ENCODE data around the gene DDA1. TPM values are rescaled to one million over a fixed set of nuclear protein-coding genes. Genes with fewer than 3 reads are reported as not detected.

Gene DDA1
- total RNA-seq, 4 donors from 2014 or later, result 4.6 to 23.5 (median 9.5) TPM

DNA sequence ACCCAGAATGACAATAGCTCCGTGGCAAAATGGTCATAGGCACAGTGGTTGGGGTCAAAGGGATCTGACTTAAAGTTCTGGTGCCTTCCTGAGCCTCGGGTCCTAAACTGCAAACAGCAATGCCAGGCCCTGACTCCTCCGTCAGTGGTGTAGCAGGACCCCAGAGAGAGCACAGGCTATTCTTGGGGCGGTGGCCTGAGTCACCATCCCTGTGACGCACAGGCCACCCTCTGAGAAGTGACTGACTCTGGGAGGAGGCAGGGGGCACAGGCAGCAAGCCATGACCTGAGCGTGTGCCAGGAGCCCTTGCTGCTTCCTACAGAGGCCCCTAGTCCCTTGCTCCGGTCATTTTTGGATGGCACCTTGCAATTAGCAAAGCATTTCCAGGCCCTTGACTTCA lies 49.0 kb downstream of the DDA1 start:
- TF ChIP-seq, protein P1, sequence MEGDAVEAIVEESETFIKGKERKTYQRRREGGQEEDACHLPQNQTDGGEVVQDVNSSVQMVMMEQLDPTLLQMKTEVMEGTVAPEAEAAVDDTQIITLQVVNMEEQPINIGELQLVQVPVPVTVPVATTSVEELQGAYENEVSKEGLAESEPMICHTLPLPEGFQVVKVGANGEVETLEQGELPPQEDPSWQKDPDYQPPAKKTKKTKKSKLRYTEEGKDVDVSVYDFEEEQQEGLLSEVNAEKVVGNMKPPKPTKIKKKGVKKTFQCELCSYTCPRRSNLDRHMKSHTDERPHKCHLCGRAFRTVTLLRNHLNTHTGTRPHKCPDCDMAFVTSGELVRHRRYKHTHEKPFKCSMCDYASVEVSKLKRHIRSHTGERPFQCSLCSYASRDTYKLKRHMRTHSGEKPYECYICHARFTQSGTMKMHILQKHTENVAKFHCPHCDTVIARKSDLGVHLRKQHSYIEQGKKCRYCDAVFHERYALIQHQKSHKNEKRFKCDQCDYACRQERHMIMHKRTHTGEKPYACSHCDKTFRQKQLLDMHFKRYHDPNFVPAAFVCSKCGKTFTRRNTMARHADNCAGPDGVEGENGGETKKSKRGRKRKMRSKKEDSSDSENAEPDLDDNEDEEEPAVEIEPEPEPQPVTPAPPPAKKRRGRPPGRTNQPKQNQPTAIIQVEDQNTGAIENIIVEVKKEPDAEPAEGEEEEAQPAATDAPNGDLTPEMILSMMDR (IDR thresholded peaks at IDR 0.05; ENCODE audit: low read depth), result no peak

DNA sequence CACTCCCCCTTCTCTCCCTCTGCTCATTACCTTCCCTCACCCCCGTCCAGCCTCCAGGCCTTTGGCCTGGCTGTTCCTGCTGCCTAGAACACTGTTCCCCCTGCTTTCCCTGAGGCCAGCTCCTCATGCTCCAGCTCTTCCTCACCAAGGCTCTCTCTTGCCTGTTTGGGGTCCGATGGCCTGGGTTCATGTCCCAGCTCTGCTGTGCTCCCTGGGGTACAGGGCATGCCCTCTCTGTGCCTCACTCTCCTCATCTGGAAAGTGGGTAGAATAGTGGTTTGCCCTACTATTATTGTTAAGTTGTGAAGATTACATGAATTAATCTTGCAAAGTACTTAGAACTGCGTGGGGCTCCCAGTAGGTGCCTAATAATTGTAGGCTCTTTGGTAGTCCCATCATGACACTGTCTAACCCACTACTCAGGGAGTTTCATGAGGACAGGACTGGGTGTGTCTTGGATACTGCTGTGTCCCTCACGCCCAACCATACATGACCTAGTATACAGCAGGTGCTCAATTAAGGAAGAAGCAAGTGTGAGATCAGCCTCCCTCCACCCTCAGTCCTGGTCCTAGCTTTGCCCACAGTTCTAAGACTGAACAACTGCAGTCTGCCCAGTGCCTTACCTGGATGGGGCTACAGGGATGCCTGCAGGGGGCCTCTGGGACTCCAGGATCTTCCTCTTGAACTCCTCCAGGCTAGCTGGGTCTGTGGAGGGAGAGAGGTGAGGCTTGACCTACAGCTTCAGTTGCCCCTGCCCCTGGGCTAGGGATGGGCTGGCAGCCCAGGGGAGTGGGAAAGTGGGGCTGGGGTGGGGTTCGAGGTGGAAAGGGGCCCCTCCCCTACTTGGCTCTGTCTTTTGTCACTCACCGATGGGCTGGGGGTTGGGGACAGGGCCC lies 50.8 kb downstream of the DDA1 start:
- TF ChIP-seq, protein P1 (IDR thresholded peaks at IDR 0.05; ENCODE audit: low read depth), result no peak

DNA sequence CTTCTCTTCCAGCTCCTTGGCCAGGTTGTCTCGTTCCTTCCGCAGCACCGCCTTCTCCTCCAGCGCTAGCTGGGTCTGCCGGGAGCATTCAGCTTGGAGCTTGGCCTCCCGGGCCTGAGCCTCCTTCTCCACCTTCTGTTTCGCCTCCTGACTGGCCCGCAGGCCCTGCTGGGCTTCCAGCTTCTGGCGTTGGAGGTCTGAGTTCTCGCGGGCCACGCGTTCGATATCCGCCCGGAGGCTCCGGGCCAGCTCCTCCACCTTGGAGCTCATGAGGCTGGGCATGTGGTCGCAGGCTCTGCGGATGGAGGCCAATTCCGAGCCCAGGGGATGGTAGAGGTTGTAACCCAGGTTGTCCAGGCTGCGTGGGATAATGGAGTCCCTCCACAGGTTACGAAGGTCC lies 56.0 kb downstream of the DDA1 start:
- TF ChIP-seq, protein P1 (IDR thresholded peaks at IDR 0.05; ENCODE audit: low read depth), result no peak

DNA sequence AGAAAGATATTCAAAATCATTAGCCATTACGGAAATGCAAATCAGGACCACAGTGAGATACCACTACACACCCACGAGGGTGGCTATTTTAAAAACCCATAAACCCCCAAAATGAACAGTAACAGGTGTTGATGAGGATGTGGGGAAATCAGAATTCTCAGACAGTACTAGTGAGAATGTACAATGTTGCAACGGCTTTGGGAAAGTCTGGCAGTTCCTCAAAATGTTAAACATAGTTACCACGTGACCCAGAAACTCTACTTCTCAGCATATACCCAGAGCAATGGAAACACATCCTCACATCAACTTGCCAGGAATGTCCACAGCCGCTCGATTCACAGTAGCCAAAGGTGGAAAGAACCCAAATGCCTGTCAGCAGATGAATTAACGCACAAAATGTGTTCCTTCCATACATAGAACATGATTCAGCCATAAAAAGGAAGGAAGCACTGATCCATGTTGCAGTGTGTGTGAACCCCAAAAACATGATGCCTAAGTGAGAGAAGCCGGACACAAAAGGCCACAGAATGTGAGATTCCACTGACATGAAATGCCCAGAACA lies 60.7 kb downstream of the DDA1 start:
- TF ChIP-seq, protein P1 (IDR thresholded peaks at IDR 0.05; ENCODE audit: low read depth), result no peak

Other genes starting within 250 kb of the DDA1 start
- 1 to 10 TPM; 3.3 to 6.5 (median 4.8) TPM for gene HAUS8, start 234.1 kb upstream of the DDA1 start, total RNA-seq
- gene MYO9B, start 233.8 kb upstream of the DDA1 start, total RNA-seq, result 100 to 1,000 TPM in 1 of 4 donors, 10 to 100 TPM in 3; 72.0 to 158 (median 82.8) TPM
- gene USE1, start 94.2 kb upstream of the DDA1 start, total RNA-seq, result 10 to 100 TPM; 20.5 to 31.3 (median 29.2) TPM
- gene OCEL1, start 83.3 kb upstream of the DDA1 start, total RNA-seq, result 10 to 100 TPM in 2 of 4 donors, 1 to 10 TPM in 2; 8.8 to 16.2 (median 12.0) TPM
- 10 to 100 TPM in 2 of 4 donors, 1 to 10 TPM in 2; 7.1 to 47.7 (median 10.7) TPM for gene NR2F6, start 63.6 kb upstream of the DDA1 start, total RNA-seq
- 10 to 100 TPM in 1 of 4 donors, 1 to 10 TPM in 3; 3.4 to 39.9 (median 4.8) TPM for gene USHBP1, start 44.8 kb upstream of the DDA1 start, total RNA-seq
- 10 to 100 TPM; 49.6 to 60.6 (median 54.7) TPM for gene BABAM1, start 42.1 kb upstream of the DDA1 start, total RNA-seq
- gene ANKLE1, start 27.7 kb upstream of the DDA1 start, total RNA-seq, result under 1 TPM in 2 of 4 donors, not detected in 2; 0.22 to 0.51 TPM
- gene ABHD8, start 6.1 kb upstream of the DDA1 start, total RNA-seq, result 10 to 100 TPM in 2 of 4 donors, 1 to 10 TPM in 2; 6.2 to 17.5 (median 12.1) TPM
- 100 to 1,000 TPM; 117 to 211 (median 135) TPM for gene MRPL34, start 3.7 kb upstream of the DDA1 start, total RNA-seq
- gene ANO8, start 25.3 kb downstream of the DDA1 start, total RNA-seq, result 10 to 100 TPM in 1 of 4 donors, 1 to 10 TPM in 3; 5.4 to 30.3 (median 7.5) TPM
- 10 to 100 TPM in 3 of 4 donors, 1 to 10 TPM in 1; 8.6 to 32.2 (median 14.6) TPM for gene GTPBP3, start 28.0 kb downstream of the DDA1 start, total RNA-seq
- gene PLVAP, start 67.8 kb downstream of the DDA1 start, total RNA-seq, result 100 to 1,000 TPM in 1 of 4 donors, 10 to 100 TPM in 3; 22.6 to 220 (median 82.6) TPM
- gene CCDC194, start 84.6 kb downstream of the DDA1 start, total RNA-seq, result not detected
- gene BST2, start 96.1 kb downstream of the DDA1 start, total RNA-seq, result 100 to 1,000 TPM in 2 of 4 donors, 10 to 100 TPM in 2; 61.5 to 153 (median 92.1) TPM
- 10 to 100 TPM; 45.6 to 61.7 (median 54.3) TPM for gene MVB12A, start 110.5 kb downstream of the DDA1 start, total RNA-seq
- under 1 TPM in 3 of 4 donors, not detected in 1; 0.34 to 0.66 (median 0.49) TPM for gene TMEM221, start 139.1 kb downstream of the DDA1 start, total RNA-seq
- 1 to 10 TPM in 2 of 4 donors, not detected in 2; 1.3 to 2.1 TPM for gene NXNL1, start 151.4 kb downstream of the DDA1 start, total RNA-seq
- gene SLC27A1, start 161.0 kb downstream of the DDA1 start, total RNA-seq, result 10 to 100 TPM; 15.0 to 66.5 (median 36.6) TPM
- 100 to 1,000 TPM in 1 of 4 donors, 10 to 100 TPM in 3; 43.7 to 107 (median 65.2) TPM for gene PGLS, start 202.1 kb downstream of the DDA1 start, total RNA-seq
- 100 to 1,000 TPM in 1 of 4 donors, 10 to 100 TPM in 3; 58.2 to 118 (median 94.5) TPM for gene COLGALT1, start 246.1 kb downstream of the DDA1 start, total RNA-seq

Measured in subcutaneous adipose tissue (tissue), 4 donors.